Loucy (cell line): Measurements from ENCODE around the gene GAS7.

Experiments
- H2AFZ ChIP-seq: fragments of 200-600 bp; sonication (generic); 2 replicates; pipeline ENCODE4 v1.6.0; 2016; ENCODE audit warnings: antibody characterized with exemption, mild to moderate bottlenecking, low read length, moderate library complexity
- H3F3A ChIP-seq: fragments of 200-600 bp; 2 replicates; pipeline ENCODE4 v1.6.0; 2016; ENCODE audit warnings: antibody characterized with exemption, low read depth, mild to moderate bottlenecking
- H3K27me3 ChIP-seq: fragments of 200-600 bp; sonication (generic); 2 replicates; pipeline ENCODE4 v1.6.1; 2014; ENCODE audit warnings: low read length, mild to moderate bottlenecking; ENCODE audit not compliant: insufficient read depth, poor library complexity, severe bottlenecking
- H3K36me3 ChIP-seq: fragments of 200-600 bp; sonication (generic); 2 replicates; pipeline ENCODE4 v1.6.1; 2016; ENCODE audit warnings: low read length; ENCODE audit not compliant: insufficient read depth
- H3K4me1 ChIP-seq: fragments of 200-600 bp; sonication (generic); 2 replicates; pipeline ENCODE4 v1.5.1; 2014; ENCODE audit warnings: low read length, mild to moderate bottlenecking; ENCODE audit not compliant: insufficient read depth, poor library complexity, severe bottlenecking
- H3K4me2 ChIP-seq: fragments of 200-600 bp; sonication (generic); 2 replicates; pipeline ENCODE4 v1.6.0; 2014; ENCODE audit warnings: antibody characterized with exemption, low read length, low read depth, mild to moderate bottlenecking; ENCODE audit not compliant: poor library complexity, severe bottlenecking
- H3K4me3 ChIP-seq: fragments of 200-600 bp; sonication (generic); 2 replicates; pipeline ENCODE4 v1.5.1; 2014; ENCODE audit warnings: low read length, mild to moderate bottlenecking, mixed read lengths; ENCODE audit not compliant: poor library complexity, severe bottlenecking
- H3K79me2 ChIP-seq: fragments of 200-600 bp; sonication (generic); 2 replicates; pipeline ENCODE4 v1.6.1; 2014; ENCODE audit warnings: low read length; ENCODE audit not compliant: insufficient read depth
- H3K9ac ChIP-seq: fragments of 200-600 bp; sonication (generic); 2 replicates; pipeline ENCODE4 v1.6.0; 2014; ENCODE audit warnings: mild to moderate bottlenecking, low read depth, low read length, moderate library complexity; ENCODE audit not compliant: poor library complexity, severe bottlenecking
- H3K9me2 ChIP-seq: fragments of 200-600 bp; sonication (generic); replicated peaks from 2 replicates; pipeline ENCODE4 v1.6.1; 2016; ENCODE audit warnings: low read depth, low read length, mixed read lengths
- H3K9me3 ChIP-seq: fragments of 200-600 bp; sonication (generic); 2 replicates; pipeline ENCODE4 v1.6.1; 2014; ENCODE audit warnings: mild to moderate bottlenecking, antibody characterized with exemption, low read length, low read depth; ENCODE audit not compliant: insufficient read depth
- H4K20me1 ChIP-seq: fragments of 200-600 bp; sonication (generic); 2 replicates; pipeline ENCODE4 v1.6.0; 2014; ENCODE audit warnings: antibody characterized with exemption, low read length, mild to moderate bottlenecking; ENCODE audit not compliant: insufficient read depth, poor library complexity, severe bottlenecking
- CTCF ChIP-seq: fragments of 200-600 bp; sonication (generic); conservative IDR thresholded peaks from 2 replicates; pipeline ENCODE4 v1.5.1; 2014; ENCODE audit warnings: mild to moderate bottlenecking, antibody characterized with exemption, low read length
- EZH2phosphoT487 ChIP-seq: fragments of 200-600 bp; IDR thresholded peaks from 2 replicates; pipeline ENCODE4 v1.6.1; 2018; ENCODE audit warnings: antibody characterized with exemption, mild to moderate bottlenecking, moderate library complexity, borderline replicate concordance

GAS7 gene

DNA sequence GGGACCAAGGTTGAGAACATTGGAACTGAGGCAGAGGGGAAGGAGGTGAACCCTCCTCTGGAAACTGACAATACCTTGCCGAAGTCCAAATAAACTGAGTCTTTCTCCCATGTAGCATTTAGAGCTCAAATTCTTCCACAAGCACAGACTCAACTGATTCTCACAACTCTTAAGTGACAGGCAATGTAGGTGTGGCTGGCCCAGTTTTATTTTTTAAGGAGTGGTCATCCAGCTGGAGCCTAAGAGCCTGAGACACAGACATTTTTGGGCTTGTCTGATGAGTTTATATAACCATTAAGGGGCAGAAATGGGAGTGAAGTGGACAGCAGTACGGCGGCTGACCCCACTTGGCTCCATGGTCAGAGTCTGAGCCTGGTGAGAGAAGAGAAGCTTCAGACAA lies 304.2 kb downstream of the GAS7 start:
- Histone ChIP-seq H3K36me3 (no peaks in the 10 kb centered on the region), H3K27me3 (no peaks in the 10 kb centered on the region), H3K4me2 (no peak overlapping the region), H2AFZ (no peak overlapping the region), H3K9me2 (no peaks in the 10 kb centered on the region), H3K9ac (no peak overlapping the region), H4K20me1 (no peaks in the 10 kb centered on the region), H3F3A (no peaks in the 10 kb centered on the region), H3K79me2 (no peaks in the 10 kb centered on the region), H3K9me3 (no peaks in the 10 kb centered on the region), H3K4me1 (no peaks in the 10 kb centered on the region), H3K4me3 (no peak overlapping the region)
- TF ChIP-seq EZH2phosphoT487 (no peak), CTCF (no peak)

DNA sequence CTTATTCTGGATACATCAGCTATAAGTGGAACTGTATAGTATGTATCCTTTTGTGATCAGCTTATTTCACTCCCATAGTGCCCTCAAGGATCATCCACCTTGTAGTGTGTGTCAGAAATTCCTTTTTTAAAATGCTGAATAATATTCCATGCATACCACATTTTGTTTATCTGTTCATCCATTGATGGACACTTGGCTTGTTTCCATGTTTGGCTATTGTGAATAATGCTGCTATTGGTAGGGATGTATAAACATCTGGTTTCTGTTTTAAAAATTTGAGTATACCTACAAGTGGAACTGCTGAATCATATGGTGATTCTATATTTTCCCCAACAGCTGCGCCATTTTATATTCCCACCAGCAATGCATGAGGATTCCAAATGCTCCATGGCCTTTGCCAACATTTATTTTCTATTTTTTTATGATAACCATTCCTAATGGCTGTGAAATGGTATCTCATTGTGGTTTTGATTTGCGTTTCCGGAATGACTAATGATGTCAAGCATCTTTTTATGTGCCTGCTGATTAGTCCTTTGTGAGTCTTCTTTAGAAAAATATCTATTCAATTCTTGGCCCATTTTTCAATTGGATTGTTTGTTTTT lies 304.9 kb downstream of the GAS7 start:
- Histone ChIP-seq H4K20me1 (no peaks in the 10 kb centered on the region), H3K27me3 (no peaks in the 10 kb centered on the region), H3K4me1 (no peaks in the 10 kb centered on the region), H3K4me2 (no peak overlapping the region), H3K9ac (no peak overlapping the region), H3K4me3 (no peak overlapping the region), H2AFZ (no peak overlapping the region), H3K36me3 (no peaks in the 10 kb centered on the region), H3K9me3 (no peaks in the 10 kb centered on the region), H3F3A (no peaks in the 10 kb centered on the region), H3K9me2 (no peaks in the 10 kb centered on the region), H3K79me2 (no peaks in the 10 kb centered on the region)
- TF ChIP-seq CTCF: no peak
- TF ChIP-seq EZH2phosphoT487: no peak

DNA sequence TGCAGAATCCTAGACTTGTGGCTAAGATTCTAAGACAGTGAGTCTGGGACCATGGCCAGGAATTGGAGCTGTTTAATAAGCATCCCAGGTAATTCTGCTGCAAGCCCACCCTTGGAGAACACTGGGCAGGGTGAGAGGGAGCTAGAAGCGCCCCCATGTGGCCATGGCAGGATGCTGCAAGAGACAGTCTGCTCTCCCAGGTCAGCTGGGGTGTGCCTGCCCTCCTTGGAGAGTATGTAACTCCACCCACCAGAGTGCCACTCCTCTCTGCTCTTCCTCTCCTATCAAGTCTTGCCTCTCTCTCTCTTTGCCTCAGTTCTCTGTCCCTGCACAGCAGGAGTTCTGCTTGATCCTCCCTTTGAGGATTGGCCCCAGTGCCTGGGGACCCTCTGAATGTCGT lies 308.3 kb downstream of the GAS7 start:
- no peaks in the 10 kb centered on the region for H3K79me2 ChIP-seq
- no peaks in the 10 kb centered on the region for H3K36me3 ChIP-seq
- H3K9ac ChIP-seq: no peak overlapping the region
- H2AFZ ChIP-seq: peak overlapping the region; percentile 67
- no peaks in the 10 kb centered on the region for H3K27me3 ChIP-seq
- no peaks in the 10 kb centered on the region for H4K20me1 ChIP-seq
- H3K4me2 ChIP-seq: no peak overlapping the region
- H3K4me3 ChIP-seq: no peak overlapping the region
- no peaks in the 10 kb centered on the region for H3K4me1 ChIP-seq
- peak; percentile 96 for TF ChIP-seq CTCF
- no peak for TF ChIP-seq EZH2phosphoT487
- no peaks in the 10 kb centered on the region for H3K9me3 ChIP-seq
- H3F3A ChIP-seq: no peaks in the 10 kb centered on the region
- H3K9me2 ChIP-seq: no peaks in the 10 kb centered on the region
